HG02759 (cell line): ENCODE results near the gene GPX4.
"Not testable (repeated sequence)": the region's sequence is repeated elsewhere in the genome, so short reads cannot be mapped to it uniquely, and the experiment has no call there.

Source experiments
- ATAC-seq: cut with Tn5 transposase; IDR thresholded peaks from one replicate; pipeline ENCODE4 v1.9.1; 2021; ENCODE audit warnings: mild to moderate bottlenecking, moderate library complexity; ENCODE audit not compliant: unreplicated experiment

The GPX4 gene

GRCh38 chr19:1113030-1113985, 9.5 kb downstream of the GPX4 start:
- peak; percentile 58 for ATAC-seq

DNA sequence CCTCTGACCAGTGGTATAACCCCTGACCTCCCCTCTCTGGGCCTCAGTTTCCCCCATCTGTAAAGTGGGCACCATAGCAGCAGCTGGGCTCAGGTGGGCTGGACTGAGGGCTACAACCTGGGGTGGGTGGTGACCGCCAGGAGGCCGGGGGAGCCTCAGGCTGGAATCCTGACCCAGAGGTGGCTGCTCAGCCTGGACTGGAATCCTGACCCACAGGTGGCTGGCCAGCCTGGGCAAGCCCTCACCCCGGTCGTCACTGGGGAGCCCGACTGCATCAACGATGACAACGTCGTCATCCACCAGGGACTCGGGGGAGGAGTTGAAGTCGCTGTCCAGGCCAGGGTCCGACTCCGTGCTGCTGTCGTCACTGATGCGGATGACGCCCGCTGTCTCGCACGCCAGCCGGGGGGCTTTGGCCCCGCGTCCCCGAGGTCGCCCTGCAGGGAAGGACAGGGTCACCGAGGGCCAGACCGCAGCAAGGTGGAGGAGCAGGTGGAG, 10.2 kb downstream of the GPX4 start:
- no peak for ATAC-seq

GRCh38 chr19:1114728-1115127, 10.9 kb downstream of the GPX4 start:
- not testable (repeated sequence) for ATAC-seq

GRCh38 chr19:1115646-1116420, 12.0 kb downstream of the GPX4 start:
- no peak for ATAC-seq

DNA sequence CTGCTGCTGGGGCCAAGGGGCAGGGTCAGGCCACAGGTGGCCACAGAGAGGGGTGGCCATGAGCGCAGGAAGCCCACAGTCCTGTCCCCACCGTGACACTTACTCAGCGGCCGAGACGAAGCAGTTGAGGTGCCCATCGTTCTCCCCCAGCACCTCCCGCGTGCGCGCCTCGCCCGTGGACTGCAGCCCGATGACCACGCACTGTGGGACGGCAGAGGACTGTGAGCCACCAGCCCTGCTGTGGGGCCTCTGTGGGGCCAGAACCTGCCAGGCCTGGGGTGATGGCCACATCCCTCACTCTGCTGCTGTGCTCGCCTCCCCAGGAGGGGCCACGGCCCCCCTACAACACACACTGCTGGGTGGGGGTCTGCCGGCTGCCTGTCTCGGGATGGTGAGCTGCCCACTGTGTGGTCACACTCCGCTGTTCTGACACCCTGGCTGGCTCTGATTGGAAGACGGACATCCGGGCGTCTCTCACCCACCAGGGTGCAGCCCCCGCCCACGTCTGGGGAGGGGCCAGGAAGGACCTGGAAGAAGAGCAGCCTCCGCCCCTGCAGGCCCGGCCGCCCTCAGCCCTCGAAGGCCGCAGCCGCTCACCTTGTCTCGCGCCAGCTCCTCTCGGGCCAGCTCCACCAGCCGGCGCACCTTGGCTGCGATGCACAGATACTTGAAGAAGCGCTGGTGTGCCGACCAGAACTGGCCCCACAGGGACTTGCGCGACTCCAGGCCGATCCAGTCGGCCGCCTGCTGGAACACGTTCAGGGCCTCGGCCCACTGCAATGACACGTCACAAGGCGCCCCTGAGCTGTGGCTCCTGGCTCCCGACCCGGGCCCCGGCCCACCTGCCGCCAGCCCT, 13.2 kb downstream of the GPX4 start:
- ATAC-seq = no peak

GRCh38 chr19:1117654-1118053, 13.9 kb downstream of the GPX4 start:
- ATAC-seq = no peak

DNA sequence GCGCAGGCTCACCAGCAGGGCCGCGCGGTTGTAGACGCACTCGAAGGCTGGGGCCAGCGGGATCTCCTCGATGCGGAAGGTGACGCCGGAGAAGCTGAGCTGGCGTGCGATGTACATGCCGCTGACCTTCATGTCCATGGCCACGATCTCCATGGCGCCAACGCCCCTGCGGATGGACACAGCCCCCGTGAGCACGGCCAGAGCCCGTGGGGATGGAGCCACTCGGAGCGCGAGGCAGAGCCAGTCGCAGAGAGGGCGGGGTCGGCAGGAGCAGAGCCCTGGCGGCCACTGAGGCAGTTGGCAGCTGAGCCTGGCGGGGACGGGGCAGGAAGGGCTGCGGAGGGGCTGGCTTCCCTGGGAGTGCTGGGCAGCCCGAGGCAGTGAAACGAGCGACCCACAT, 15.2 kb downstream of the GPX4 start:
- ATAC-seq = no peak

- no peak for ATAC-seq
These were observed 15.9 kb downstream of the GPX4 start for GRCh38 chr19:1119475-1120217.

DNA sequence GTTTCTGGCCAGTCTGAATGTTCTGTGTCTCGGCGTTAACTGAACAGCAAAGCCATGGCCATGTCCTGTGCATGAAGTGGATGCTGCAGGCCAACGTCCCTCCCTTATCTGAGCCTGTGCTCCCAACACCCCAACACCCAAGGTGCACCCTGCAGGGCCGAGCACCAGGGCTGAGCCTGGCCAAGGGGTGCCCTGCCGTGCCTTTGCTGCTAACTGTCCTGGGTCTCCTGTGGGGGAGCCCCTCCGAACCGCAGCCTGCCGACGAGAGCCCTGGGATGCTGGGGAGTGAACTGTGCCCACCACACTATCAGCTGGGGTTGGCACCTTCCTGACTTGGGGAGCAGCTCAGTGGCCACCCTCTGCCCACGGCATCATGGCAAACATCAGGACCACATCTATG, 17.6 kb downstream of the GPX4 start:
- no peak for ATAC-seq

- no peak for ATAC-seq
These were observed 18.5 kb downstream of the GPX4 start for GRCh38 chr19:1122021-1122971.

GRCh38 chr19:1122972-1123363, 19.2 kb downstream of the GPX4 start:
- ATAC-seq = no peak

- ATAC-seq = no peak
These were observed 19.6 kb downstream of the GPX4 start for GRCh38 chr19:1123381-1123780.

- ATAC-seq = no peak
These were observed 20.3 kb downstream of the GPX4 start for GRCh38 chr19:1123885-1124677.

DNA sequence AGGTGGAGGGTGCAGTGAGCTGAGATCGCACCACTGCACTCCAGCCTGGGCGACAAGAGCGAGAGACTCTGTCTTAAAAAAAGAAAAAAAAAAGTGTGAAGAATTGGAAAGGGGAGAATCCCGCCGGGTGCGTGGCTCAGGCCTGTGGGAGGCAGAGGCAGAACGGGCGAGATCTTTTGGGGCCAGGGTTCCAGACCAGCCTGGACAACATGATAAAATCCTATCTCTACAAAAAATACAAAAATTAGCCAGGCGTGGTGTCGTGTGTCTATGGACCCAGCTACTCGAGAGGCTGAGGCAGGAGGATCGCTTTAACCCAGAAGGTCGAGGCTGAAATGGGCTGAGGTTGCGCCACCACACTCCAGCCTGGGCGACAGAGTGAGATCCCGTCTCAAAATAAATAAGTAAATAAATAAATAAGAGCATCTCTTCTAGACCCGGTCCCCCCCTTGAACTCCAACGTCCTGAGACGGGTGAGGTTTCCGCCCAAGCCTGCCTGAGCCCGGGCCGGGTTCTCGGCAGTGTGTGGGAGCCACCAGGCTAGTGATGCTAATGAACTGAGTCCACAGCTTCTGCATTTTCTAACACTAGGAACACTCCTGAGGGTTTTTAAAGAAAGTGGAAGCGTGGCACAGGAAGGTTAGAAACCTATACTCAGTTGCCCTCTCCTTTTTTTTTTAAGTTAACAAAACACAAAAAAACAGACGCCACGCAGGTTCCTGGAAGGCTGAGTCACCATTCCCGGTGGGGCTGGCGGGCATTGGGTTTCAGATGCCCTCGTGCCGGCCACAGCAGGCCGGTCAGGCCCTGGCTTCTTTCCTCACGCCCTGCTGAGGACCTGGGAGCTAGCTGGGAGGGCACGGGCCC, 22.0 kb downstream of the GPX4 start:
- no peak for ATAC-seq

DNA sequence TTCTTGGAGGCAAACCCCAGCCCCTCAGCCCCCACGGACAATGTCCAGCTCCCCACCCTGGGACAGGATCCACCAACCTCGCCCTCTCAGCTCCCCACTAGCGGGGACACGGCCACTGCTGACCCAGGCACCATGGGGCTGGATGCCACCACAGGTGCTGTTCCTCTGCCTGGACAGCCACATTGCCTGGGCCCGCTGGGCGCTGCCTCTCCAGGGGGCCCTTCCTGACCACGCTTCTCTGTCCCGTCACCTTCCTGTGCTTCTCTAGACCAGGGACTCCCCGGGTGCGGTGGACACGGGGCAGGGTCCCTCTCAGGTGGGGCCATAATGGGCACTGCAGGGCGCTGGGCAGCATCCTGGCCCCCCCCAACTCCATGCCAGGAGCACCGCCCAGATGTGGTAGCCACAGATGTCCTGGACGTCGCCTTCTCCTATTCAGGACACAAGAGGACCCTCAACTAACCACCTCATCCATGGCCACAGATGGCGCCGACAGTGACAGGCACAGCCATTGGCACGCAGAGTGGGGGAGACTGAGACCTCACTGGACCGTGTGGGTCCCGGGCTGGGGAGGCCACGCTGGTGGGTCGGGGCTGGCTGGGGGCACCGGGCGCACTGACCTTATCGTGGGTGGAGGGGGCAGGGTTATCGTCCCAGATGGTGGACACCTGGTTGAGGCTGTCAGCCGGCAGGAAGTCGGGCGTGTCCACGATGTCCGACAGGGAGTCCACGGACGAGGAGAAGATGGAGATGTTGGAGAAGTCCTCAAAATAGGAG, 23.4 kb downstream of the GPX4 start:
- no peak for ATAC-seq

- ATAC-seq = no peak
These were observed 24.3 kb downstream of the GPX4 start for GRCh38 chr19:1128106-1128505.

DNA sequence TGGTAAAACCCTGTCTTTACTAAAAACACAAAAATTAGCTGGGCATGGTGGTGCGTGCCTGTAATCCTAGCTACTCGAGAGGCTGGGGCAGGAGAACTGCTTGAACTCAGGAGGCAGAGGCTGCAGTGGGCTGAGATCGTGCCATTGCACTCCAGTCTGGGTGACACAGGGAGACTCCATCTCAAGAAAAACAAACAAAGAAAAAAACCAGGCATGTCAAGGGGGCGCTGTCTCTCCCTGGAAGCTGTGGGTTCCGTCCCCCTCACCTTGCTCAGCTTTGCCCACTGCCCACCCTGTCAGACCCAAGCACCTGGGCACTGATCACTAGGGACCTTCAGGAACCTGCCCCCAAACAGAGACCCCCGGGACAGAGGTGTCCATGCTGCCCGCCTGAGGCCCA, 25.3 kb downstream of the GPX4 start:
- ATAC-seq = not testable (repeated sequence)
